HCT116 (cell line): Measurements from ENCODE around the gene USP32. TPM values are rescaled to one million over a fixed set of nuclear protein-coding genes. Genes with fewer than 3 reads are reported as not detected.

Source experiments
- ATAC-seq: fragments of 200-7000 bp; cut with Tn5 transposase; 2 replicates; pipeline ENCODE4 v1.9.1; 2020; ENCODE audit warnings: mild to moderate bottlenecking, moderate library complexity
- BruUV-seq: library from RNA; stranded (reverse); fragments of 400-500 nt; replicated peaks from 2 replicates; lab custom pipeline; 2021; lab: Mats Ljungman, UMichigan
- CTCF ChIA-PET: fragments of 300-600 bp; sonication (Branson Sonifier 250); formaldehyde crosslinking; loops from one replicate; lab custom pipeline; 2021; ENCODE audit warnings: antibody characterized with exemption; lab: Charles Lee
- POLR2A ChIA-PET: fragments of 300-600, 350-600 bp; sonication (Branson Sonifier 250); formaldehyde crosslinking; loops from one replicate; lab custom pipeline; 2021; ENCODE audit warnings: antibody characterized with exemption; lab: Charles Lee
- RAD21 ChIA-PET, 2 experiments: fragments of 300-600 bp; sonication (Branson Sonifier 250); formaldehyde crosslinking; loops; one replicate each; lab custom pipeline; 2023; ENCODE audit warnings: low total read pairs in 2 of 2; ENCODE audit not compliant: uncharacterized antibody in 2 of 2, unreplicated experiment in 2 of 2, low non-redundant PET in 1 of 2; lab: Charles Lee
- DNase-seq: peaks from one replicate; pipeline ENCODE4 v3.0.0-alpha.2; 2010; ENCODE audit warnings: low read depth, low spot score
- H2AFZ ChIP-seq: fragments of 200-600 bp; shearing (Covaris generic), sonication (generic); 2 replicates; pipeline ENCODE4 v1.6.1; 2017; ENCODE audit warnings: low read depth, mixed run types, mixed read lengths, antibody characterized with exemption, low read length; ENCODE audit not compliant: poor library complexity, severe bottlenecking
- H3K27ac ChIP-seq: 2 replicates; pipeline ENCODE4 v1.5.1; 2012; ENCODE audit warnings: low read depth, low read length
- H3K27me3 ChIP-seq: fragments of 200-600 bp; sonication (generic); 2 replicates; pipeline ENCODE4 v1.6.1; 2016; ENCODE audit warnings: mixed run types, low read length, mixed read lengths; ENCODE audit not compliant: insufficient read depth
- H3K36me3 ChIP-seq, 2 experiments: fragments of 200-500 bp in 1 of 2; fragments of 200-600 bp in 1 of 2; sonication (Bioruptor generic) in 1 of 2; sonication (generic) in 1 of 2; 2 replicates each; pipeline versions ENCODE4 v1.5.1 to v1.6.1; 2014 to 2016; ENCODE audit warnings: low read length in 2 of 2, inconsistent platforms in 1 of 2, mixed read lengths in 1 of 2, mixed run types in 1 of 2; ENCODE audit not compliant: insufficient read depth in 2 of 2, control insufficient read depth in 1 of 2
- H3K4me1 ChIP-seq, 2 experiments: fragments of 200-600 bp in 1 of 2; sonication (generic) in 1 of 2; 2 replicates each; pipeline versions ENCODE4 v1.5.1 to v1.6.1; 2012 to 2017; ENCODE audit warnings: low read length in 2 of 2, inconsistent platforms in 1 of 2, mild to moderate bottlenecking in 1 of 2, mixed read lengths in 1 of 2, mixed run types in 1 of 2, moderate library complexity in 1 of 2; ENCODE audit not compliant: insufficient read depth in 2 of 2, control insufficient read depth in 1 of 2
- H3K4me2 ChIP-seq: fragments of 200-600 bp; sonication (generic); 2 replicates; pipeline ENCODE4 v1.6.1; 2017; ENCODE audit warnings: mixed run types, low read length, mixed read lengths
- H3K4me3 ChIP-seq, 2 experiments: fragments of 200-600 bp in 1 of 2; sonication (generic) in 1 of 2; replicated peaks in 1 of 2; 2 replicates each; pipeline ENCODE4 v1.5.1; 2011 to 2016; ENCODE audit warnings: low read length in 2 of 2, control low read depth in 1 of 2, low read depth in 1 of 2, mild to moderate bottlenecking in 1 of 2, mixed read lengths in 1 of 2, mixed run types in 1 of 2
- H3K79me2 ChIP-seq: fragments of 200-600 bp; sonication (generic); 2 replicates; pipeline ENCODE4 v1.6.1; 2017; ENCODE audit warnings: mild to moderate bottlenecking, mixed run types, low read length, moderate library complexity, mixed read lengths; ENCODE audit not compliant: insufficient read depth
- H3K9ac ChIP-seq: fragments of 200-600 bp; sonication (generic); 2 replicates; pipeline ENCODE4 v1.6.1; 2016; ENCODE audit warnings: low read length, mixed read lengths
- H3K9me2 ChIP-seq: fragments of 200-600 bp; sonication (generic), shearing (Covaris generic); 2 replicates; pipeline ENCODE4 v1.6.1; 2017; ENCODE audit warnings: mixed run types, mild to moderate bottlenecking, moderate library complexity; ENCODE audit not compliant: insufficient read depth
- H3K9me3 ChIP-seq, 2 experiments: fragments of 200-500 bp in 1 of 2; fragments of 200-600 bp in 1 of 2; sonication (Bioruptor generic) in 1 of 2; sonication (generic) in 1 of 2; 2 replicates each; pipeline ENCODE4 v1.6.1; 2014 to 2017; ENCODE audit warnings: low read length in 2 of 2, mixed read lengths in 2 of 2, inconsistent platforms in 1 of 2, low read depth in 1 of 2, mild to moderate bottlenecking in 1 of 2, mixed run types in 1 of 2, moderate library complexity in 1 of 2; ENCODE audit not compliant: control insufficient read depth in 1 of 2, insufficient read depth in 1 of 2
- H4K20me1 ChIP-seq: fragments of 200-600 bp; sonication (generic), shearing (Covaris generic); 2 replicates; pipeline ENCODE4 v1.6.1; 2017; ENCODE audit warnings: mixed run types, mild to moderate bottlenecking, moderate library complexity; ENCODE audit not compliant: insufficient read depth
- CBX3 ChIP-seq: IDR thresholded peaks from 2 replicates; pipeline ENCODE4 v1.6.1; 2012; ENCODE audit warnings: low read depth
- CTCF ChIP-seq, 3 experiments: fragments of 200-600 bp in 1 of 3; sonication (generic) in 1 of 3; IDR thresholded peaks in 2 of 3; conservative IDR thresholded peaks in 1 of 3; 2 replicates each; pipeline ENCODE4 v1.5.1; 2012 to 2017; ENCODE audit warnings: low read depth in 2 of 3, low read length in 2 of 3, antibody characterized with exemption in 1 of 3, borderline replicate concordance in 1 of 3, control low read depth in 1 of 3, mild to moderate bottlenecking in 1 of 3, mixed read lengths in 1 of 3, mixed run types in 1 of 3, moderate library complexity in 1 of 3; ENCODE audit not compliant: insufficient read depth in 1 of 3
- EGR1 ChIP-seq: IDR thresholded peaks from 2 replicates; pipeline ENCODE4 v1.6.1; 2012; ENCODE audit warnings: low read depth
- ELF1 ChIP-seq: IDR thresholded peaks from 2 replicates; pipeline ENCODE4 v1.6.1; 2012; ENCODE audit warnings: low read depth, borderline replicate concordance
- EZH2 ChIP-seq: fragments of 200-600 bp; sonication (generic); IDR thresholded peaks from 2 replicates; pipeline ENCODE4 v1.6.1; 2017; ENCODE audit warnings: antibody characterized with exemption, mixed run types
- FOSL1 ChIP-seq: IDR thresholded peaks from 2 replicates; pipeline ENCODE4 v1.6.1; 2012; ENCODE audit warnings: low read depth
- JUND ChIP-seq: IDR thresholded peaks from 2 replicates; pipeline ENCODE4 v1.6.1; 2012
- MAX ChIP-seq: IDR thresholded peaks from 2 replicates; pipeline ENCODE4 v1.6.1; 2012
- POLR2A ChIP-seq: IDR thresholded peaks from 2 replicates; pipeline ENCODE4 v1.7.0; 2011; ENCODE audit warnings: borderline replicate concordance; ENCODE audit not compliant: insufficient read depth, insufficient read length; ENCODE audit errors: extremely low read depth
- POLR2AphosphoS5 ChIP-seq: IDR thresholded peaks from 2 replicates; pipeline ENCODE4 v1.6.1; 2011; ENCODE audit warnings: mild to moderate bottlenecking, low read depth, low read length, moderate library complexity
- RAD21 ChIP-seq: IDR thresholded peaks from 2 replicates; pipeline ENCODE4 v1.6.1; 2012; ENCODE audit warnings: low read depth, mild to moderate bottlenecking
- REST ChIP-seq: IDR thresholded peaks from 2 replicates; pipeline ENCODE4 v1.6.1; 2012; ENCODE audit warnings: low read depth
- SIN3A ChIP-seq: IDR thresholded peaks from 2 replicates; pipeline ENCODE4 v1.6.1; 2012; ENCODE audit warnings: low read depth
- SP1 ChIP-seq: IDR thresholded peaks from 2 replicates; pipeline ENCODE4 v1.6.1; 2012; ENCODE audit warnings: low read depth
- SRF ChIP-seq: IDR thresholded peaks from 2 replicates; pipeline ENCODE4 v1.6.1; 2012; ENCODE audit warnings: low read depth
- YY1 ChIP-seq: IDR thresholded peaks from 2 replicates; pipeline ENCODE4 v1.6.1; 2011; ENCODE audit warnings: low read length, low read depth, moderate library complexity, mild to moderate bottlenecking; ENCODE audit not compliant: insufficient replicate concordance; ENCODE audit errors: extremely low read depth
- ZBTB33 ChIP-seq: IDR thresholded peaks from 2 replicates; pipeline ENCODE4 v1.6.1; 2011; ENCODE audit warnings: mild to moderate bottlenecking, low read length, moderate library complexity; ENCODE audit not compliant: insufficient replicate concordance; ENCODE audit errors: extremely low read depth
- ZFX ChIP-seq: fragments of 450-650 bp; IDR thresholded peaks from 2 replicates; pipeline ENCODE4 v1.6.1; 2017
- ZNF274 ChIP-seq: fragments of 200-500 bp; sonication (Bioruptor generic); IDR thresholded peaks from 2 replicates; pipeline ENCODE4 v1.6.1; 2014; ENCODE audit warnings: mild to moderate bottlenecking, low read depth, low read length, inconsistent platforms
- intact Hi-C: fragments of 100-400 bp; cut with micrococcal nuclease; formaldehyde crosslinking; loops from 2 replicates; pipeline ENCODE4 v1.10.0; 2022
- total RNA-seq: library from RNA; stranded (reverse); gene quantifications from one replicate; pipeline ENCODE4 v1.2.1, GENCODE V29; 2021; ENCODE audit not compliant: unreplicated experiment

USP32 gene
- total RNA-seq, 1 experiment from 2014 or later = 67.0 TPM

DNA sequence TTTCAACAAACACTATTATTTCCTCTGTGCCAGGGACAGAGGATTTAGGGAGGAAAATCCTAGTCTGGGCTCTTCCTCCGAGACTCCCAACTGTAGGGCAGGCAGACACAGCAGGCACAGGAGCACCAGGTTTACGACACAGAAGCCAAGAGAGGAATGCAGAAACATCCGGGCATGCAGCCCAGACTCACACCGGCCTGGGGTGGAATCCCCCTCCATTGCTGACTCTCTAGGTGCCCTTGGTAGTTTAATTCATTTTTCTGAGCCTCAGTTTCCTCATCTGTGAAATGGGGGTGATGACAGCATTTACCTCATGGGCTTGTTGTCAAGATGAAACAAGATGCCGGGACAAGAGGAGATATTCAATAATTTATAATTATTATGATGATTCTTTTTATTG is 227.2 kb downstream of the USP32 start (continued):
- no peak for TF ChIP-seq CBX3
- TF ChIP-seq RAD21 = no peak
- TF ChIP-seq ZNF274 = no peak

- no peak for ATAC-seq
- Histone ChIP-seq H3K4me3 (no peak overlapping the region), H4K20me1 (no peaks in the 10 kb centered on the region), H3K4me2 (no peak overlapping the region), H3K36me3 (no peaks in the 10 kb centered on the region), H3K9ac (no peak overlapping the region), H3K27ac (no peak overlapping the region), H3K9me2 (no peaks in the 10 kb centered on the region), H3K27me3 (no peaks in the 10 kb centered on the region)
- RAD21 ChIA-PET = no interaction called here
- DNase-seq = no peak
- BruUV-seq = no TSS peak
- TF ChIP-seq MAX = no peak
- TF ChIP-seq CTCF (IDR thresholded peaks at IDR 0.05 in 2 of 3, conservative IDR thresholded peaks at IDR 0.05 in 1 of 3; ENCODE audit: borderline replicate concordance in 1 of 3, insufficient read depth in 1 of 3, low read depth in 2 of 3, low read length in 2 of 3) = no peak
- no peak for TF ChIP-seq ELF1
- TF ChIP-seq POLR2AphosphoS5 = no peak
- no peak for TF ChIP-seq SIN3A
- TF ChIP-seq SP1 = no peak
- no peak for TF ChIP-seq REST
- no peak for TF ChIP-seq YY1
- TF ChIP-seq JUND = no peak
- TF ChIP-seq ZFX = no peak
- no peak for TF ChIP-seq SRF
- no peak for TF ChIP-seq FOSL1
- TF ChIP-seq CBX3 = no peak
- no peak for TF ChIP-seq EGR1
- TF ChIP-seq EZH2 = no peak
- no peak for TF ChIP-seq ZBTB33
- no peak for TF ChIP-seq ZNF274
- TF ChIP-seq POLR2A = no peak
- no peak for TF ChIP-seq RAD21
- TF ChIP-seq, all 23 proteins: peak for 0
- ChIA-PET POLR2A (no interaction called here), CTCF (no interaction called here)
- Histone ChIP-seq H2AFZ (no peak overlapping the region), H3K9me3 (no peaks in the 10 kb centered on the region), H3K4me1 (peaks cover 0 to 32% of the 10 kb centered on the region in 2 experiments; a peak in 1 of 4 replicates), H3K79me2 (no peaks in the 10 kb centered on the region)
- intact Hi-C loops = no loop called here
These were observed 227.8 kb downstream of the USP32 start for GRCh38 chr17:60164164-60164563.
